Fibroblast of pulmonary artery (primary cell): ENCODE results near the gene PTPRD.

ENCODE experiments used
- DNase-seq: peaks from one replicate; pipeline ENCODE4 v3.0.0-alpha.2; 2010; ENCODE audit warnings: low read depth
- H3K4me3 ChIP-seq: replicated peaks from 2 replicates; pipeline ENCODE4 v1.5.1; 2011; ENCODE audit warnings: low read depth, mild to moderate bottlenecking, control low read depth, low read length, moderate library complexity
- CTCF ChIP-seq: IDR thresholded peaks from 2 replicates; pipeline ENCODE4 v1.5.1; 2011; ENCODE audit warnings: mild to moderate bottlenecking, control low read depth, low read length, inconsistent platforms; ENCODE audit errors: missing control alignments

PTPRD gene

GRCh38 chr9:9791611-9792010 lies 821.2 kb downstream of the PTPRD start:
- DNase-seq, result peak; percentile 16
- H3K4me3 ChIP-seq, result no peak overlapping the region
- no peak for TF ChIP-seq CTCF

GRCh38 chr9:9790216-9790872 lies 822.5 kb downstream of the PTPRD start:
- peak; percentile 17 for DNase-seq
- no peak overlapping the region for H3K4me3 ChIP-seq

GRCh38 chr9:9783711-9784110 lies 829.1 kb downstream of the PTPRD start:
- no peak overlapping the region for H3K4me3 ChIP-seq
- DNase-seq, result no peak
- no peak for TF ChIP-seq CTCF

More at GRCh38 chr9:9790216-9790872, 822.5 kb downstream of the PTPRD start:
- peak; percentile 41 for TF ChIP-seq CTCF

GRCh38 chr9:9783211-9783610 lies 829.6 kb downstream of the PTPRD start:
- TF ChIP-seq CTCF, result no peak
- no peak for DNase-seq
- H3K4me3 ChIP-seq, result no peak overlapping the region

GRCh38 chr9:9778293-9778692 lies 834.5 kb downstream of the PTPRD start:
- no peak for DNase-seq
- no peak for TF ChIP-seq CTCF
- H3K4me3 ChIP-seq, result no peak overlapping the region

- no peak for DNase-seq
- H3K4me3 ChIP-seq, result no peak overlapping the region
- TF ChIP-seq CTCF, result no peak
Observed at GRCh38 chr9:9774471-9774870, 838.3 kb downstream of the PTPRD start.

- no peak for TF ChIP-seq CTCF
- H3K4me3 ChIP-seq, result no peak overlapping the region
- no peak for DNase-seq
Observed at GRCh38 chr9:9771314-9771713, 841.5 kb downstream of the PTPRD start.
